Measurements from ENCODE around the gene SLC24A2. TPM values are rescaled to one million over a fixed set of nuclear protein-coding genes. Genes with fewer than 3 reads are reported as not detected.

Gene SLC24A2
- total RNA-seq, 6 donors from 2014 or later = 0.03 TPM; not detected in 5

DNA sequence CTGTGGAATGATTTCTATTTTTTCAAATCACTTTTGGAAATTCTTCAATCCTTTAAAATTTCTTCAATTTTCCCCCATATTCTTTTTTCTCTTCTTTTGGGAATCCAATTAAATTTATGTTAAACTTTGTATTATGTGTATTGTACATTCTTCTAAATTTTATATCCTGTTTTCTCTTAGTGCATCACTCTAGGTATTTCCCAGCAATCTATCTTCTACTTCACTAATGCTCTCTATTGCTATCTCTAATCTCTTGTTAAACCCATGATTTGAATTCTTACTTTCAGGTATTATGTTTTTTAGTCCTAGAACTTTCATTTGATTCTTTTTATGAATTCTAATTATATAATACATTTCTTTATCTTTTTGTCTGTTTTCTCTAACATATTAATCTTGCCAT is 23.4 kb upstream of the SLC24A2 start:
- no peak for DNase-seq
- H3K27me3 ChIP-seq = no peaks in the 10 kb centered on the region
- ATAC-seq (ENCODE audit: low FRiP score in 2 of 2) = no peak
- H3K4me1 ChIP-seq = no peaks in the 10 kb centered on the region
- H3K9me3 ChIP-seq = peaks cover 0 to 17% (median 9%) of the 10 kb centered on the region in 4 donors
- no peak overlapping the region for H3K27ac ChIP-seq
- TF ChIP-seq EP300 (IDR thresholded peaks at IDR 0.05) (no peak), POLR2AphosphoS5 (IDR thresholded peaks at IDR 0.05) (no peak), POLR2A (IDR thresholded peaks at IDR 0.05) (no peak)
- TF ChIP-seq, protein P1, sequence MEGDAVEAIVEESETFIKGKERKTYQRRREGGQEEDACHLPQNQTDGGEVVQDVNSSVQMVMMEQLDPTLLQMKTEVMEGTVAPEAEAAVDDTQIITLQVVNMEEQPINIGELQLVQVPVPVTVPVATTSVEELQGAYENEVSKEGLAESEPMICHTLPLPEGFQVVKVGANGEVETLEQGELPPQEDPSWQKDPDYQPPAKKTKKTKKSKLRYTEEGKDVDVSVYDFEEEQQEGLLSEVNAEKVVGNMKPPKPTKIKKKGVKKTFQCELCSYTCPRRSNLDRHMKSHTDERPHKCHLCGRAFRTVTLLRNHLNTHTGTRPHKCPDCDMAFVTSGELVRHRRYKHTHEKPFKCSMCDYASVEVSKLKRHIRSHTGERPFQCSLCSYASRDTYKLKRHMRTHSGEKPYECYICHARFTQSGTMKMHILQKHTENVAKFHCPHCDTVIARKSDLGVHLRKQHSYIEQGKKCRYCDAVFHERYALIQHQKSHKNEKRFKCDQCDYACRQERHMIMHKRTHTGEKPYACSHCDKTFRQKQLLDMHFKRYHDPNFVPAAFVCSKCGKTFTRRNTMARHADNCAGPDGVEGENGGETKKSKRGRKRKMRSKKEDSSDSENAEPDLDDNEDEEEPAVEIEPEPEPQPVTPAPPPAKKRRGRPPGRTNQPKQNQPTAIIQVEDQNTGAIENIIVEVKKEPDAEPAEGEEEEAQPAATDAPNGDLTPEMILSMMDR (IDR thresholded peaks at IDR 0.05) = no peak
- H3K4me3 ChIP-seq = no peak overlapping the region
- H3K36me3 ChIP-seq = no peaks in the 10 kb centered on the region

DNA sequence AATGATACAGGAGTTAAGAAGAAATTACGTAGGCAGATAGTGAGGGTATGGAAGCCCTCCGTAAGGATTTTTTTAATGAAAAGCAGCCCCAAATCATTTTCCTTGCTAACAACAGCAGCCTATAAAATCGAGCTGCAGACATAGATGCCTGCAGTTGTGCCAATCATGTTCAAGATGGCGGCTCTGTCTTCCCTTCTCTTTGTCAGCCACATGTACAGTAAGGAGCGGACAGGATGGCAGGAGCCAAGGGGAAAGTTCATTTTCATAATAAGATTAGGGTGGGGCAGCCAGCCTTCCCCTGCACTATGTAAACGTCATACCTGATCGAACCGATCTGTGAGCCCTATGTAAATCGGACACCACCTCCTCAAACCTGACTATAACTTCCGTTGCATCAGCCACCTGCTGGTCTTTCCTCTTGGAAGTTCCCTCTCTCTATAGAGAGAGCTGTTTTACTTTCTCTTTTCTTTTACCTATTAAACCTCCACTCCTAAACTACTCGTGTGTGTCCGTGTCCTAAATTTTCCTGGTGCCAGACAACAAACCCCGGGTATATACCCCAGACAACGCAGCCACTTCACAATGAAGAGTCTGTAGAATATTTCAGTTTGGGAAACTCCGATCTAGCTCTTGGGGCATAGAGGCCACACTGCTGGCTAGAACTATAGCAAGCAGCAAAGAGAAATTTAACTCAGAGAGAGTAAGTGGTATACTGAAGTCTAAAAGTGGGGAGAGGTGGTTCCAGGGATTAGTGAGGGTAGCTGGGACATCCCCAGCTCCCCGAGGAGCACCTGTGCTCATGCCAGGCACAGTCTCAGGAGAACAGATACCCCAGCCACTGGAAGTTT is 20.8 kb upstream of the SLC24A2 start:
- peaks cover 0 to 11% (median 3%) of the 10 kb centered on the region in 4 donors for H3K9me3 ChIP-seq
- H3K36me3 ChIP-seq = no peaks in the 10 kb centered on the region
- DNase-seq (no peak), ATAC-seq (ENCODE audit: low FRiP score in 2 of 2) (no peak)
- H3K4me1 ChIP-seq = no peaks in the 10 kb centered on the region
- H3K27me3 ChIP-seq = no peaks in the 10 kb centered on the region
- WGBS, 2 donors = 89 to 92% methylated on average over 16 of the region's 16 CpGs
- no peak for TF ChIP-seq POLR2AphosphoS5 (IDR thresholded peaks at IDR 0.05)
- TF ChIP-seq POLR2A (IDR thresholded peaks at IDR 0.05) = no peak
- no peak for TF ChIP-seq EP300 (IDR thresholded peaks at IDR 0.05)
- TF ChIP-seq, protein P1 (IDR thresholded peaks at IDR 0.05) = no peak
- no peak overlapping the region for H3K27ac ChIP-seq
- H3K4me3 ChIP-seq = no peak overlapping the region

DNA sequence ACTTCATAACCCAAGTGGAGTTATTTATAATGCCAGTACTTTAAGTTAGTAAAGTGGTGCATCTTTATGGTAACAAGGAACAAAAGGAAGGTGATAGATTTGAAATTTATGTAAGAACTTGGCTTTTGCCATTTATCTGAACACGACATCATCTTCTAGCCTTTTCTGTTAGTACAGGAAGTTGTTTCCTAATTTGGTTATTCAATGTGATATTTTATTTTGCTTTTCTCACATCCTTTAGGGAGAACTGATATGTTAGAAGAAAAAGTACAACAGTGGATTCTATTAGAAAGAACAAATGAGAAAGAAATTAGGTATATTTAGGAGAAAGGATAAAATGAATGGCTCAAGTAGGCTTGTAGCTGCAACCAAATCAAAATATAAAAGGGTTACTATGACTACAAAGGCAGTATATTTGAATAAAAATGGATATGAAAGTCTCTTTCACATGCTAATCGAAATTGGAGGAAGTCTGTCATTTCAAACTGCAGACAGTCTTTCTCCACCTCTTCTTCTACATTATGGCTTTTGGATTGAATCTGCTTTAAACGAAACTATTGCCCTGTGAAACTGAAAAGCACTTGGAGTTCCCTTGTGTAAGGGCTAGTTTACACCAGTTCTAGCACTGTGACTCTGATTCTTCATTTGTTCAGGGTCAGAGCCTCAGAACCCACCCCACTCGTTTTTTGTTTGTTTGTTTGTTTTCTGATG is 18.5 kb upstream of the SLC24A2 start:
- DNase-seq (no peak), ATAC-seq (ENCODE audit: low FRiP score in 2 of 2) (no peak)
- Histone ChIP-seq H3K4me3 (no peak overlapping the region), H3K36me3 (no peaks in the 10 kb centered on the region), H3K27me3 (no peaks in the 10 kb centered on the region), H3K27ac (no peak overlapping the region), H3K4me1 (no peaks in the 10 kb centered on the region), H3K9me3 (peaks cover 0 to 5% (median under 1%) of the 10 kb centered on the region in 4 donors)
- TF ChIP-seq POLR2A (IDR thresholded peaks at IDR 0.05) (no peak), EP300 (IDR thresholded peaks at IDR 0.05) (no peak), POLR2AphosphoS5 (IDR thresholded peaks at IDR 0.05) (no peak)
- TF ChIP-seq, protein P1 (IDR thresholded peaks at IDR 0.05) = no peak
- 29 to 40% methylated on average over 4 of the region's 4 CpGs for WGBS, 2 donors

DNA sequence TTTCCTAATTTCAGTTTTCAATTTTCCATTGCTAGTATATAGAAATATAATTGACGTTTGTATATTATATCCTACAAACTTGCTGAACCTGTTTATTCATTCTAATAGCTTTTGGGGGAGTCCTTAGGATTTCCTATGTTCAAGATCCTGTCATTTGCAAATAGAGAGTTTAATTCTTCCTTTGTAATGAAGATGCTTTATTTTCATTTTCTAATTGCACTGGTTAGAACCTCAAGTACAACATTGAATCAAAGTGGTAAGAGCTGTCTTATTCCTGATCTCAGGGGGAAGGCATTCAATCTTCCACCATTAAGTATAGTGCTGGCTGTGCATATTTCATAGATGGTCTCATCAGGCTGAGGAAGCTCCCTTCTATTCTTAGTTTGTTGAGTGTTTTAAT is 15.6 kb upstream of the SLC24A2 start:
- Histone ChIP-seq H3K36me3 (no peaks in the 10 kb centered on the region), H3K27ac (no peak overlapping the region), H3K4me3 (no peak overlapping the region), H3K9me3 (no peaks in the 10 kb centered on the region), H3K4me1 (no peaks in the 10 kb centered on the region), H3K27me3 (no peaks in the 10 kb centered on the region)
- ATAC-seq (ENCODE audit: low FRiP score in 2 of 2) = no peak
- 28 to 31% methylated on average over 1 of the region's 1 CpG for WGBS, 2 donors
- DNase-seq = no peak
- TF ChIP-seq EP300 (IDR thresholded peaks at IDR 0.05) (no peak), POLR2A (IDR thresholded peaks at IDR 0.05) (no peak), POLR2AphosphoS5 (IDR thresholded peaks at IDR 0.05) (no peak)
- TF ChIP-seq, protein P1 (IDR thresholded peaks at IDR 0.05) = no peak
